GM12878 (cell line): ENCODE data around the gene GCH1. TPM values are rescaled to one million over a fixed set of nuclear protein-coding genes. Genes with fewer than 3 reads are reported as not detected.

Source experiments
- ATAC-seq: fragments of 200-7000 bp; cut with Tn5 transposase; 3 replicates; pipeline ENCODE4 v1.9.1; 2020; ENCODE audit warnings: mild to moderate bottlenecking, moderate library complexity
- BruUV-seq: library from RNA; stranded (reverse); fragments of 400-500 nt; replicated peaks from 2 replicates; lab custom pipeline; 2021; lab: Mats Ljungman, UMichigan
- CTCF ChIA-PET: fragments of 300-600 bp; sonication (Branson Sonifier 250); formaldehyde crosslinking; extraction: SDS; loops from one replicate; lab custom pipeline; 2021; ENCODE audit warnings: inconsistent platforms; lab: Yijun Ruan, JAX
- POLR2A ChIA-PET: fragments of 350-600 bp; formaldehyde crosslinking; extraction: SDS; loops from one replicate; lab custom pipeline; 2021; ENCODE audit warnings: inconsistent platforms; lab: Charles Lee
- RAD21 ChIA-PET: fragments of 300-600 bp; sonication (Branson Sonifier 250); formaldehyde crosslinking; loops from one replicate; lab custom pipeline; 2023; ENCODE audit warnings: antibody characterized with exemption; ENCODE audit not compliant: unreplicated experiment; lab: Charles Lee
- SMC1A ChIA-PET: fragments of 300-600 bp; sonication (Branson Sonifier 250); formaldehyde crosslinking; loops from one replicate; lab custom pipeline; 2023; ENCODE audit not compliant: unreplicated experiment, uncharacterized antibody; lab: Charles Lee
- DNase-seq: peaks from one replicate; pipeline ENCODE4 v3.0.0-alpha.2; 2011; ENCODE audit warnings: low read depth, low spot score
- FAIRE-seq: peaks from 3 replicates; lab custom pipeline; 2011; peaks lifted over from hg19 to GRCh38; lab: Jason Lieb, UNC
- H2AFZ ChIP-seq: 2 replicates; pipeline ENCODE4 v1.6.0; 2011; ENCODE audit warnings: low read depth, low read length, control low read depth; ENCODE audit not compliant: control insufficient read depth
- H3K27ac ChIP-seq: 2 replicates; pipeline ENCODE4 v1.5.1; 2011; ENCODE audit warnings: control low read depth; ENCODE audit not compliant: control insufficient read depth, insufficient read depth
- H3K27me3 ChIP-seq, 2 experiments: replicated peaks in 1 of 2; 2 replicates each; pipeline versions ENCODE4 v1.6.0 to v1.6.1; 2011; ENCODE audit warnings: low read length in 1 of 2; ENCODE audit not compliant: control insufficient read depth in 2 of 2, insufficient read depth in 2 of 2
- H3K36me3 ChIP-seq, 2 experiments: 2 replicates each; pipeline ENCODE4 v1.5.1; 2011; ENCODE audit warnings: low read length in 1 of 2; ENCODE audit not compliant: control insufficient read depth in 2 of 2, insufficient read depth in 2 of 2
- H3K4me1 ChIP-seq: 2 replicates; pipeline ENCODE4 v1.6.1; 2011; ENCODE audit warnings: mild to moderate bottlenecking, low read length, moderate library complexity, mixed read lengths; ENCODE audit not compliant: control insufficient read depth, insufficient read depth
- H3K4me2 ChIP-seq: 2 replicates; pipeline ENCODE4 v1.6.0; 2011; ENCODE audit warnings: control low read depth; ENCODE audit not compliant: control insufficient read depth, insufficient read depth
- H3K4me3 ChIP-seq: fragments of 200-600 bp; sonication (generic); 2 replicates; pipeline ENCODE4 v1.5.1; 2016
- H3K79me2 ChIP-seq: 2 replicates; pipeline ENCODE4 v1.6.0; 2011; ENCODE audit warnings: low read length; ENCODE audit not compliant: control insufficient read depth, insufficient read depth
- H3K9ac ChIP-seq: 2 replicates; pipeline ENCODE4 v1.8.0; 2011; ENCODE audit warnings: low read length, control low read depth, mixed read lengths; ENCODE audit not compliant: control insufficient read depth, insufficient read depth
- H3K9me3 ChIP-seq: replicated peaks from 3 replicates; pipeline ENCODE4 v1.5.1; 2011; ENCODE audit warnings: mild to moderate bottlenecking, low read length; ENCODE audit not compliant: control insufficient read depth, insufficient read depth
- H4K20me1 ChIP-seq: 2 replicates; pipeline ENCODE4 v1.6.0; 2011; ENCODE audit not compliant: control insufficient read depth, insufficient read depth
- ASH2L ChIP-seq: fragments of 300-600, 200-600 bp; sonication (generic); IDR thresholded peaks from 2 replicates; pipeline ENCODE4 v1.6.1; 2017; ENCODE audit warnings: low read depth, mild to moderate bottlenecking, borderline replicate concordance
- CEBPZ ChIP-seq: fragments of 150-350 bp; IDR thresholded peaks from 2 replicates; pipeline ENCODE4 v1.6.1; 2016; ENCODE audit warnings: low read depth, low read length
- CHD1 ChIP-seq: IDR thresholded peaks from 2 replicates; pipeline ENCODE4 v1.6.1; 2012; ENCODE audit warnings: low read depth, low read length, improper control_type of control experiment
- CHD4 ChIP-seq: fragments of 200-600 bp; sonication (generic); IDR thresholded peaks from 2 replicates; pipeline ENCODE4 v1.6.1; 2016; ENCODE audit warnings: mild to moderate bottlenecking
- EP300 ChIP-seq, 2 experiments: fragments of 150-350 bp in 1 of 2; IDR thresholded peaks; 2 replicates each; pipeline ENCODE4 v1.6.1; 2011 to 2012; ENCODE audit warnings: low read depth in 2 of 2, low read length in 2 of 2, borderline replicate concordance in 1 of 2, improper control_type of control experiment in 1 of 2, inconsistent platforms in 1 of 2; ENCODE audit not compliant: control insufficient read depth in 1 of 2
- ETV6 ChIP-seq, 2 experiments: fragments of 450-650 bp in 1 of 2; IDR thresholded peaks in 1 of 2; conservative IDR thresholded peaks in 1 of 2; 2 replicates each; pipeline ENCODE4 v1.6.1; 2014; ENCODE audit warnings: antibody characterized with exemption in 1 of 2, borderline replicate concordance in 1 of 2, low read depth in 1 of 2, mild to moderate bottlenecking in 1 of 2, moderate library complexity in 1 of 2
- GABPA ChIP-seq: IDR thresholded peaks from 2 replicates; pipeline ENCODE4 v1.6.1; 2014; ENCODE audit warnings: antibody characterized with exemption, low read depth, mild to moderate bottlenecking, inconsistent platforms
- JUND ChIP-seq: IDR thresholded peaks from 2 replicates; pipeline ENCODE4 v1.6.1; 2012; ENCODE audit warnings: low read depth, mild to moderate bottlenecking, low read length, improper control_type of control experiment, moderate library complexity
- KLF5 ChIP-seq: fragments of 450-650 bp; IDR thresholded peaks from 2 replicates; pipeline ENCODE4 v1.6.1; 2014; ENCODE audit warnings: mild to moderate bottlenecking; ENCODE audit not compliant: partially characterized antibody
- MYC ChIP-seq: IDR thresholded peaks from 2 replicates; pipeline ENCODE4 v1.6.1; 2011; ENCODE audit warnings: mild to moderate bottlenecking, low read length, moderate library complexity, inconsistent platforms; ENCODE audit not compliant: insufficient read depth, insufficient replicate concordance, insufficient read length, severe bottlenecking
- STAT3 ChIP-seq: IDR thresholded peaks from 2 replicates; pipeline ENCODE4 v1.6.1; 2011; ENCODE audit warnings: low read depth, low read length, improper control_type of control experiment
- WRNIP1 ChIP-seq: IDR thresholded peaks from 2 replicates; pipeline ENCODE4 v1.6.1; 2011; ENCODE audit warnings: low read depth, low read length, improper control_type of control experiment, borderline replicate concordance
- WGBS: methylation state at CpG from one replicate; pipeline ENCODE4 v1.1.6; 2016; ENCODE audit warnings: low lambda C conversion rate; ENCODE audit not compliant: insufficient replicate concordance, insufficient coverage; ENCODE audit errors: missing lambda C conversion rate; 5-methylcytosine and 5-hydroxymethylcytosine counted together
- in situ Hi-C: fragments of 300-500 bp; cut with MboI; formaldehyde crosslinking; loops from 9 replicates; pipeline ENCODE4 v1.14.3; 2018; ENCODE audit warnings: mixed read lengths
- intact Hi-C: fragments of 100-400 bp; cut with micrococcal nuclease; formaldehyde crosslinking; loops from one replicate; pipeline ENCODE4 v1.14.2; 2022; ENCODE audit not compliant: unreplicated experiment
- polyA plus RNA-seq, 11 experiments: library from polyadenylated mRNA; depleted of rRNA in 4 of 11; unstranded in 6 of 11; stranded (reverse) in 5 of 11; fragments of >200 nt; fragmentation: Nextera tagmentation in 4 of 11; fragmentation: Illumina TruSeq in 1 of 11; extraction: Ambion mirVana in 4 of 11; extraction: Trizol in 1 of 11; gene quantifications; 1 replicate in 1 of 11; 2 replicates in 10 of 11; pipeline versions ENCODE4 v1.2.1 to v1.2.3, GENCODE V29; 2011 to 2016; ENCODE audit warnings: inconsistent platforms in 2 of 11, missing spikeins in 2 of 11, low read depth in 1 of 11
- total RNA-seq, 4 experiments: library from RNA; depleted of rRNA in 3 of 4; stranded (reverse); fragments of >200 nt in 3 of 4; fragmentation: Illumina TruSeq in 1 of 4; extraction: Trizol in 1 of 4; gene quantifications; 2 replicates each; pipeline versions ENCODE4 v1.2.1 to v1.2.3, GENCODE V29; 2013 to 2021

GCH1 gene
- total and polyA plus RNA-seq, 10 of the 15 experiments (the other 5 are each of a cell fraction or from before 2014, with no cell fraction given), result 25.1 to 37.0 (median 33.8) TPM

GRCh38 chr14:54797986-54798385 lies 104.6 kb downstream of the GCH1 start (continued):
- TF ChIP-seq CEBPZ (no peak), GABPA (no peak)

GRCh38 chr14:54797556-54797955 lies 105.1 kb downstream of the GCH1 start:
- Histone ChIP-seq H3K4me3 (no peak overlapping the region), H4K20me1 (no peaks in the 10 kb centered on the region), H3K9me3 (no peaks in the 10 kb centered on the region; the same call in 2 of the 3 replicates), H2AFZ (no peak overlapping the region), H3K79me2 (no peaks in the 10 kb centered on the region), H3K36me3 (no peaks in the 10 kb centered on the region), H3K27me3 (peaks cover 0 to 3% of the 10 kb centered on the region in 2 experiments; a peak in 2 of 4 replicates), H3K9ac (no peak overlapping the region), H3K4me2 (no peak overlapping the region), H3K4me1 (no peaks in the 10 kb centered on the region), H3K27ac (no peak overlapping the region)
- POLR2A ChIA-PET, result no interaction called here
- CTCF ChIA-PET, result interaction anchor here (2.0 kb wide), 1 partner anchor 233 kb away, joined by 8 read pairs; no protein-coding TSS in a partner anchor
- WGBS, result 55% methylated on average over 6 of the region's 6 CpGs
- intact Hi-C loops (no loop called here), in situ Hi-C loops (no loop called here)
- no peak for ATAC-seq
- no peak for DNase-seq
- FAIRE-seq, result no peak
- RAD21 ChIA-PET, result no interaction called here
- BruUV-seq, result no TSS peak
- no peak for TF ChIP-seq STAT3
- no peak for TF ChIP-seq KLF5
- no peak for TF ChIP-seq JUND
- TF ChIP-seq CHD1, result no peak
- TF ChIP-seq EP300 (IDR thresholded peaks at IDR 0.05; ENCODE audit: borderline replicate concordance in 1 of 2, control insufficient read depth in 1 of 2, low read depth in 2 of 2, low read length in 2 of 2), result no peak
- no peak for TF ChIP-seq ETV6 (conservative IDR thresholded peaks at IDR 0.05 in 1 of 2, IDR thresholded peaks at IDR 0.05 in 1 of 2; ENCODE audit: borderline replicate concordance in 1 of 2, low read depth in 1 of 2)
- no peak for TF ChIP-seq MYC
- no peak for TF ChIP-seq CHD4
- no peak for TF ChIP-seq ASH2L
- TF ChIP-seq WRNIP1, result no peak
- SMC1A ChIA-PET, result no interaction called here
